ENCODE measurements around the gene STIMATE.
A peak's percentile ranks its signal among the peaks of the same experiment; 100 is the strongest.

Gene STIMATE

DNA sequence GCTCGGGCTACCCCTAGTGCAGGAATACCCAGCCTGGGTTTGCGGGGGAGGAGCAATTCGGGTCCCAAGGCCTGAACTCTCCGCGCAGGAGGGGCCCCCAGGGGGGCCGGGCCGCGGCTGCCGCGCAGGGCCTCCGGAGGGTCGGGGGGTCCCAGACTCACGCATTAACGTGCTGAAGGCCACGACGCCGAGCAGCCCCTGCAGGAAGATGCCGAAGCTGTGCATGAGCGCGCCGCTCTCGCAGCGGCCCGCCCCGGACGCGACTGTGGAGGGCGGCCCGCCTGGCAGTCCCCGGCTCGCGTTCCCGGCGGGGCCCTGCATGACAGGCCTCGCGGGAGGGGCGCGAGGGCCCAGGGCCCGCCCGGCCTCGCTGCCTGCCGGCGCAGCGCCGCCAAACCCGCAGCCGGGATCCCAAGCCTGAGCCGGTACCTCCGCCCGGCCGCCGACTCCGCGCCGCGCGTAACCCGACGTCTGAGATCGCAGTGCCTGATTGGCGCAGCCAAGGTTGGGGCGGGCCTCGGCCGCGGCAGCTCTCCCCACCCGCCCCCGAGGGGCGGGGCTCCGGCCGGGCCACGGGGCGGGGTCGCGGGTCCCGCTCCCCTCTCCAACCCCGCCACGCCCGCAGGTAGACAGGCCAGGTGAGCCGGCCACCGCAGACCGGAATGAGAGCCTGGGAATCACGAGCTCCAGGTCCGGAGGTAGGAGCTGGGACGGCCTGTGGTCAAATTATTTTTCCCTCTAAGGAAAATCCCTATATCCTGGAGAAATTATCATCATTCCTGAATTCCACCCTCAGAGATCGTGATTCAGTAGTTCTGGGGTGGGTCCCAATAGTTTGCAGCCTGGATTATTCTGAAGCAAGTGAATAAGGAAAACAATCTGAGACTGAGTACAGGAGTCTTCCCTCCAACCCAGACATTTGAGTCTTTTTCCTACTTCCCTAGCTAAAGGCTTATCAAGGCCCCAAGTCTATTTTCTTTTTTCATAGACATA, at the start of gene STIMATE:
STIMATE (minus strand) TSS at position 419 of the 993 bp plus-strand sequence; CDS start at position 321, 98 bp downstream.
- DNase-seq (ENCODE audit: low read depth, low spot score) = peak; percentile 37

DNA sequence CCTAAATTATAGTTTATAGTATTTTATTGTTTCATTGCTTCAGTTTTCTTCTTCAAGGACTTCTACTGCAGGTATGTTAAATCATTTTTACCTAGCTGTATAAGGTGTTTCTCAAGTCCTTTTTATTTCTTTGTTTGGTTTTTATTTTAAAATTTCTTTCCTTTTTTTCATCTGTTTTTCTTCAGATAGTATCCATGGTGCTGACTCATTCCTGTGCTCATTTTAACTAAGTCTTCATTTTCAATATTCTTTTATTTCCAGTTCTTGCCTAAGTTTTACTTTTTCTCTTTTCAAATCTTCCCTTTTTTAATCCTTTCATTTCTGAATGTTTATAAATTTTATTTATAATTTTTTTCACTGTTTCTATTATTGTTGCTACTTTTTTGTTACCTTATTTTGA, 42.3 kb upstream of the STIMATE start:
- no peak for DNase-seq (ENCODE audit: low read depth, low spot score)

DNA sequence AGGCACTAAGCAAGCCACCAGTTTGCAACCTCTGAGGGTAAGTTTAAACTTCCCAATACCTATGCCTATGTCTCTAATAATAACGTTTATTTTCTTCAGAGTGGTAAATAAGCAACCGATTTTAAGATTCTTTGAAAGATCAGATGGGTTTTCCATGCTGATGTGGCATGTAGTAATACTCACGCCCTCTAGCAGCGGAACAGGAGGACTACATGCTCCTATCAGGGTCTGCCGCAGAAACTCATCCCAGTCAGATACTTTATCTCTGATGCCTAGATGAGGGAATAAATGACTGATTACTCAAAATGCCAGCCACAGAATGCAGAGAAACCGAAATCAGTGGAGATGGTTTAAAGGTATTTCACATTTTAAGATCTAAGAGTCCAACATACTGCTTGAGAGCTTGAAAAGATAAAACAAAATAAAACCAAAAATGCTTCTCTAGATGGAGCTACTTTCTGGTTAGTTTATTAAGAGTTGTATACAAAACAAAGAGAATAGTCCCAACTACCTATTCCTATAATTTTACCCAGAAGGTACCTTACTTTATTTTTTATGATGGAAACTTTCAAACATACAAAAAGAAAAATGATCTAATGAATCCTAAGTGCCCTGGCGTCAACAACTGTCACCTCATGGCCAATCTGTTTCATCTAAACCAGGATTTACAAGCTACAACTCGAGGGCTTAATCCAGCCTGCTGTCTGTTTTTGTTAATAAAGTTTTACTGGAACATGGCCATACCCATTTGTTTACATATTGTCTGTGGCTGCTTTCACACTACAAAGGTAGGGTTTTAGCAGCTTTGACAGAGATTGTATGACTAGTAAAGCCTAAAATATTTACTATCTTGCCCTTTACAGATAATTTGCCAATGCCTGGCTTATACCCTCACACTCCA, 37.5 kb upstream of the STIMATE start:
- peak; percentile 35 for DNase-seq (ENCODE audit: low read depth, low spot score)

DNA sequence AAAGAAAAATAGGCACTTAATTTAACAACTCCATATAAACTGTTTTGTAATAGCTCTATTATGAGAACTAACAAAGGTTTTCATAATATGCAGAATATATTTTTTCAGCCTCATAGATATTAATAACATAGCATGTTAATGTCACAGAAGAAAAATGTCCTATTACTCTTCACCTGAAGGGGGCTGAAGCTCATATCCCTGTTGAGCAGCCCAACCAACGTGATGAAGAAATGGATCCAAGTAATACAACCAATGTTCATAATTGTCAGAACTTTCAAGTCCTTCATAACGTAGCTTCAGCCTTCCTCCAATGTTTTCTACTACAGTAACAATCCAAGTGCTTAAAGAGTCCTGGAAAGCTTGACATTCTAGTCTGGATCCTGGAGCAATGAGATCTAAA, 34.5 kb upstream of the STIMATE start:
- no peak for DNase-seq (ENCODE audit: low read depth, low spot score)

DNA sequence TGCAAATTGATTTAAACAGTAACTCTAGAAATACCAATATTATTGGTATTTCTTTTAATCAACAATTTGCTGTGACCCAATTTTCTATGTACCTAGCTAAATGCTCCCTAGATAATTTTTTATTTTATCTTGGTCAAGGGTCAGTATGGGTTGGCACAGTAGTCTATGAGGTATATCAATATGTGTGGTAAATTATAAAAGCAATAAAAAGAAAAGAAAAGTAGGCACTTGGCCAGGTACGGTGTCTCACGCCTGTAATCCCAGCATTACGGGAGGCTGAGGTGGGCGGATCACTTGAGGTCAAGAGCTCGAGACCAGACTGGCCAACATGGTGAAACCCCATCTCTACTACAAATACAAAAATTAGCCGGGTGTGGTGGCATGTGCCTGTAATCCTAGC, 34.0 kb upstream of the STIMATE start:
- no peak for DNase-seq (ENCODE audit: low read depth, low spot score)

DNA sequence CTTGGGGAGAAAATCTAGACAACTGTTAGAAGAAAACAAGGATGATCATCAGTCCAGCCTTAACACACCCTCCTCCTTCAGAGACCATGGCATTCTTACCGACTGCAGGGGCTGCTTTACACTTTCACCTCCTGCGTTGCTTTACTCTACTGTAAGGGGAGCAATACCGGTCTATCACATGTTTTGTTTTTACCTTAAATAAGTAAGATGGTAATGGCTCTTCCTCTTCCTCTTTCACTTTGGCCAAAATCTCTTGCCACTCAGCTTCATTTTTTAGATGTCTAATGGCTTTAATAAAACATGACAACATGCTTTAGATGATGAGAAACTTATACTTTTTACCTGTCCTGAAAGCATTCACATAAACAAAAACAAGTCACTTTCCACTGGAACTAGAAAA, 33.4 kb upstream of the STIMATE start:
- no peak for DNase-seq (ENCODE audit: low read depth, low spot score)

DNA sequence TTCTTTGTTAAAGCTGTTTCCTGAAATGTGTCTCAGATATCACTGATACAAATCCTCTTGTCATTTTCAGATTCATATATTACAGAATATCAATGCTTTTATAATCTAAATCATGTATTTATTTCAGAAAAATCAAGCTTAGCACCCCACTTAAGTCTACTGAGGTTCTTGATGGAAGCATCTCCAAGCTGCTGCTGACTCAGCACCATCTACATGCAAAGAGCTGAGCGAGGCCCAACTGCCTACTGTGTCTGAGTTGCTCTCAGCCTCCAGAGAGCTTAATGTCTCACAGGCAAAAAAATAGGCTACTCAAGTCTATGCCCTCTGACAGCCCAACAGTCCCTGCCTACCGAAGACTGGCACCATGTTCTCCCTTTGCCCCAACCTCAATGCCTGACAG, 29.2 kb upstream of the STIMATE start:
- no peak for DNase-seq (ENCODE audit: low read depth, low spot score)

DNA sequence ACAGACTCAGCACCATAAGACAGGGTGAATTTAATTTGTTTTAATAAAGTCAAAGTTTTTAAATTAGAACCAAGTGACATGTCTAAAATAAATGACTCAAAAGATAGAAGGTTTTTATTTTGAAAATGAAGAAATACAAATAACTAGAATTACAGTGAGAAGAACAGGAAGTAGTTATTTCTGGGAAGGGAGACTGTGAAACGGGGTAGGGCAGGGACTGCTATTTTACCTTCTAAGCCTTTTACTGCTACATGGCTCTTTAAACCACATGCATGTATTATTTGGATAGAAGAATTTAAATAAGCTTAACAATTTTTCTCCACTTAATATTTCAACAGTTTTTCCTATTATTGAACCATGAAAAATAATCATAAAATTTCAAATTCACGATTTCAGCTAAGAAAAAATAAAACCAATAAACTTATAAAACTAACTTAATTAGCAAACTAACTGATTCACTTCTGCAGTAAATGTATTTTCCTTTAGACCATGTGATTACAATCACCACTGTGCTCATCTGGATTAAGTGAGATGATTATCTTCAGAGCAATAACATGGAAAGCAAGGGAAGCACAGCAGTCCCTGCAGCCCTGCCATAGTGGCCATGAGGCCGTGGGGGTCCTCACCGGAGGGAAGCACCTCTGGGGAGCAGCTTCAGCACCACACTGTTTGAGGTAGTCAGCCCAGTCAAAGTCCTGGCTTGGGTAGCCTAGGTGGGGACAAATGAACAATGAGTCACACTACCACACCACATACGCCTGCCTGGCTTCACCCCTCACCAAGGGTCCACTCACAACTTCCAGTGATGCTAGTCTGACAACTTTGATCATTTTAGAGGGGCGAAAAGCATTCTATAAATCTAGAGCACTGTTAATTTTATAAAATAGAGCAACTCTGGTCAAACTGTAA, 28.3 kb upstream of the STIMATE start:
- DNase-seq (ENCODE audit: low read depth, low spot score) = no peak

DNA sequence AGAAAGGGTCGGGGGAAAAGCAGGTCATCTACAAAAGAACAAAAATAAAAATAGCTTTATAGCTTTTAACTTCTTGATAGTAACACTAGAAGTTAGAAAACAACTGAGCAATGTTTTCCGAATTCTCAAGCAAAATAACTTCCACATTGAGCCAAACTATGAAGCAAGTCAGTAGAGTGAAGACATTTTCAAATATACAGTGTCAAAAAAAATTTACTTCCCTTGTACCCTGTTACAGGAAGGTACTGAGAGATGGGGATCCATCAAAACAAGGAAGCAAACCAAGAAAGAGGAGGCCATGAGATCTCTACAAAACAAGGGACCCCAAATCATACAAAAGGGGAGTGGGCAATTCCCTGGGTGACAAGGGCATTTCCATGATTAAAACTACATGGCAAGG, 26.6 kb upstream of the STIMATE start:
- DNase-seq (ENCODE audit: low read depth, low spot score) = no peak

DNA sequence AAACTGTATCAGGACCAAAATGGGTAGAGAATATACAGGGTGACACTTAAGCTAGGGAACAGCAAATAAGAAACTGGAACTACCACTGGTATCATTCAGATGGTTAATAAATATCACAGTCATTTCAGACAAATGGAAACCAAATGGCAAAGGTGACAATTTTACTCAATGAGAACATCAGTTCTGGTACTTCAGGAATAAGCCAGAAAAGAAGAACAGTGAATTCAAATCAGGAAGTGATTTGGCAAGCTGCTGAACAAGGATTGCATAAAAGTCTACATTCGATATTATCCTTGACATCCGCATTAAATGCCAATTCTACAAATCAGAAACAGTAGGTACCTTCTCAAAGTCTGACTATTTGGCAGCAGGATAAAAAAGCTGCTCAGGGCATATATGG, 23.5 kb upstream of the STIMATE start:
- DNase-seq (ENCODE audit: low read depth, low spot score) = no peak

DNA sequence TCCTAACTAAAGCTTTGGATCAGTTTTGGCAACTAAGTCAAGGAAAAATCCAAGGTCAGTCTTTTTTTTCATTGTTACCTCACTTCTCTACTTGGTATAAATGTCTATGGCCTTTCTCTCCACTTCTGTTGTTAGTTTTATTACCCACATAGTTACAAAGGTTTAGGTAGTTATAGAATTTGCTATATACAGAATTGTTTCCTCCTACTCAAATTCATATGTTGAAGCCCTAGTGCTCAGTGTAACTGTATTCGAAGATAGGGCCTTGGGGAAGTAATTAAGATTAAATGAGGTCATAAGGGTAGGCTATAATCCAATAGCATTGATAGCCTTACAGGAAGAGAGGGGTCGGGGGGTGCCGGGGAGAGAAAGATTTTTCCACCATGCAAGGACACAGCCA, 19.7 kb upstream of the STIMATE start:
- no peak for DNase-seq (ENCODE audit: low read depth, low spot score)

DNA sequence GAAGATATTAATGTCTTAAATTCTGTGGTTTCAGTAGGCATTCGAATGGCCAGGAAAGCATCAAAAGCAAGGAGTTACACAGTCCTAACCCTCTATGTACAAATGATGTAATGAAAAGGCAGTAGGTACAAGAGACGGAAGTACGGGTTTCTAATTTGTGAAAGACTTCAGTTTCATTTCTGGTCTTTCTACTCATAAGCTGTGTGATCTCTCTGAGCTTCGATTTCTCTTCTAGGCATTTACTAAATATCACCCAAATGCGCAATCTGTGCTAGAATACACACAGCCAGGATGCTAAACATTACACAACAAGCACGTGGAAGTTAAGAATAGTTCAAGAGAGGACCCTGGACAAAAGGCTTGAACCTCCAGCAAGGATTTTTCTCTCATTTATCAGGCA, 17.9 kb upstream of the STIMATE start:
- no peak for DNase-seq (ENCODE audit: low read depth, low spot score)

DNA sequence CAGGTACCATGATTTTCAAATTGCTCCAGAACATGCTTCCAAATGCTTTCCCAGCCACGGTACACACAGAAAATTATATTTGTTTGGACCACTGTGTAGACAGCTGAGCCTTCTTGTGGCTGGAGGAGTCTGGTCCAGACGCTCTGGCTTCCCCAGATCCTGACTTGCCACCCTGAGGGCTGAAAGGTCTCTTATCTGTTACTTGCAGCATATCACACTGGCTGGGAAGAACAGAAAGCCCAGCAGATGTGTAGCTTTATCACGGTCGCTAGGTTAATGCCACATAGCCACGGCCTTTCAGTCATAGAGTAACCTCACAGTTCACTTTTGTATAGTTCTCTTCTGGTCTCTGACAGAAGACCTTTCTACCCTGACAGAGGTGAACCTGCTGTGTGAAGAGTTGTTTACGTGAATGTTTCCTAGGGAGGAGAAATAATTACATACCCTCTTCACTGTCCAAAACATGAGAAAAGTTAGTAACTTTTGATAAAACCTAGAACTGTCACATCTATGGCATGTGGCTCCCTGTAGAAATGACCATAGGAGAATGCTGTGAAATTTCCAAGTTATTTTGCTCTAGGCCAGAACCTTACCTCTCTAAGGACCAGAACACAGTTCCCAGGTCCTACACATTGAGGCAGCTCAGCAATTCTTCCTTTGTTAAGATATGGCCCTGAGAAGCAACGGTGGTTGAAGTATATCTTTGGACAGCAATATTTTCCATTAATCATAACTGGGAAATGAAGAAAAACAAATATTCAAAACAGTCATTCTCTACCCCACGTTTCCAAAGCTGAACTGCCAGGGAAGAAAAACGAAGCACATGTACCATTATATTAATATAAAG, 15.8 kb upstream of the STIMATE start:
- DNase-seq (ENCODE audit: low read depth, low spot score) = no peak

DNA sequence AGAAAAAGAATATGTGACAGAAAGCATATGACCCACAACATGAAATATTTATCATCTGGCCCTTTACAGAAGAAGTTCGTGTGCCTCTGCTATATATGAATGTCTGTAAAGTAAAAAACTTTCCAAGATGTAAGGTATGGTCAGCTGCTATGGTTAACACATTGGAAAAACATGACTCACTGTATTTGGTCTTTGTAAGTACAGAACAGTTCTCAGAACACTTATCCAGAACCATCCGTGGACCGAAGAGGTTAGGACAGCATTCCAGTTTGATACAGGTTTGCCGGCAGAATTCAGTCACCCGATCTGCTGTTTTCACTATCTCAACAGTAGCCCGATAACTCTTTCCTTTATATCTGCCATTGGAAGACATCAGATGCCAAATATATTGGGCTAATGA, 13.5 kb upstream of the STIMATE start:
- no peak for DNase-seq (ENCODE audit: low read depth, low spot score)

DNA sequence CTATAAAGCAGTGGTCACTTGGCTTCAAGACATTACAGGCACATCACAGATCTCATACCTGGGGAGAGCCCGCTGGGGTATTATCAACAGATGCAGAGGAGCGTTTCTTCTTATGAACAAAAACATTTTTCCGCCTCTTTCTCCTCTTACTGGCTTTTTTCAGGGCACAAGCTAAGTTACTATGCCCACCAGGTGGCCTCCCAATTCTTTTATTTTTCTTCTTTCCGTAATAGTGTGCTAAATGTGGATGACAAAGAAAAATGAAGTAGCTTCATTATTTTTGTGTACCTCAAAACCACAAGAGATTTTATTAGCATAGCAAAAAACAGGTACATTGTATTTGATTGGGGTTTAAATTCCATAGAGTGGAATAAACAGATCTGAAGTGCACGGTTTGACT, 10.1 kb upstream of the STIMATE start:
- no peak for DNase-seq (ENCODE audit: low read depth, low spot score)

DNA sequence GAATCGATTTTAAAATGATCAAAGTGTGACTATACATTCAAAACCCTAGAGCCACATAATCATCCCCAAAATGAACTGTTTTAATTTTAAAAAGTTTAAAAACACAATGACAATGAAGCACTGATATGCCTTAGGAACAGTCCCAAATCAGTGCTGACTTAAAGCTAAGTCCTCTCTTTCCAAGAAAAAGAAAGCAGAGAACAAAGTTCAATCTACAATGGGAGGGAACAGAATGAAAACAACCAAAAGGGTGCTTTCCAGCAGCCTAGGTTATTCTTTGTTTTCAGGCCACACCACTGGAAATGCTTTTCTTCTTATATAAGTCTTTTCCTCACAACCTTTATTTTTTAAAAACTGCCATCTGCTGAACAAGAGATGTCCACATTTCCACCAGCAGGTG, 7.2 kb upstream of the STIMATE start:
- DNase-seq (ENCODE audit: low read depth, low spot score) = no peak

DNA sequence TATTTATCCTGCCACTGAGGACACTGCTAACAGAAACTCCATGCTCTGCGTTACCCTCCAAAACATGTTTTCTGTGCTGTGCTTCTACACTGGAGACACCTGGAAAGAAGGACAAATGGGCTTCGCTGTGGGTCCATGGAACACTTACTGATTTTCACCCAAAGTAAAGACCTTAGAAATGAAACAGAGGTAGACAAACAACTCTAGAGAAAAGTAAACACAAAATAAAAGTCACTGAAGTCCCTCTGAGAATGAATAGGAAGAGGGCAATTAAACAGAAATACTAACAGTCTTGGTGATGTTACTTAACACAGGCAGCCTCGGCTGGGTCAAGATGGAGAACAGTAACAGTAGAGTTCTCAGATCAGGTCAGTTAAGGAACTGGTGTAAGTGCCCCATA, 6.7 kb upstream of the STIMATE start:
- no peak for DNase-seq (ENCODE audit: low read depth, low spot score)

DNA sequence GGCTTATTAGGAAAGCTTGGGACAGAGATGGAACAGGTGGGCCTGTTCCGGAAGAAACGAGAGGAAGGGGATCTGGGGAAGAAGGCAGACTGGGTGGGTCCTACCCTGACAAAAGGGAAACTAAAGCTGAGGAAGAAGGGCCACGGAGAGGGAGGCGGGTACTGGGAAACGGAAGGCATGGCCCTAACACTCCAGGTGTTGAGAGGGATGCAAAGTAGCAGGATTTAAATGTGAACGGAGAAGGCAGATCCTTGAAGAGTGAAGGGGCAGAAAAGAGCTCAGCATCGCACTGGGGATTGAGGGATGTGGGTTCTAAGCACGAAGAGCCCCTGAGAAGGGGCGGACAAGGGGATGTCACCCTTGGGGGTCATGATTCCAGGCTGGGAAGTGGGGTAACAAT, 735 bp downstream of the STIMATE start:
- no peak for DNase-seq (ENCODE audit: low read depth, low spot score)

DNA sequence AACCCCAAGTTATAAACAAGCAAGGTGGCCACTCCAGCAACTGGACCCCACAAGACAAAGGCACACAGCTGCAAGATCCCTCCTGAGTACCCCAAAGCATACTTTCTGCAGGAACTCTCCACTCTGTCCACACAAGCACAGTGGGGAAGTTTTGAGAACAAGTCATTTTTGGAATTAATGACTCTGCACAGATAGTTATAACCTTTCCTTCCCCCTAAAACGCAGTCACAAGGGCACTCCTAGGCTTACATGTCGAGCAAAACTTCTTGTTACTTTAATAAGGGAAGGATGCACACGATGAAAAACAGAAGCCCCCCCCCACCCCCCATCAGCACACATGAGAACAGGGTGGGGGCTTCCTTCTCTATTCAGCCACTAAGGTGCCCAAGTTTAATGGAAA, 1.2 kb downstream of the STIMATE start:
- DNase-seq (ENCODE audit: low read depth, low spot score) = no peak

DNA sequence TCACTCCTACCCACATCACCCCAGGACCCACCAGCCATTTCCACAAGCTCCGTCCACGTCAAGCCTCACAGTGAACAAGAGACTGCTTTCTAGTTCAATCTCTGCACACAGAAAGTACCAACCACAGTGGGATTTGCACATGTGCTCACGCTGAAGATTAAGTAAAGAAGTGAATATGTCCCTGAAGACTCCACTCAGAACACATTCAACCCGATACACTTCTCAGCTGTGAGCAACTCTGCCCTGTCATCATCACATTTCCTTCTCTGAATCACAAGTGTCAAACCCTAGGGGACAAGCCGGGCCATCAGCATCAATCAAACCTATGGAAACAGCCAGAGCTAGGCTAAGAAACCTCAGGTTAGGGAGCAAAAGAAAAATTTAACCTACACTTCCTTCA, 1.9 kb downstream of the STIMATE start:
- DNase-seq (ENCODE audit: low read depth, low spot score) = no peak

DNA sequence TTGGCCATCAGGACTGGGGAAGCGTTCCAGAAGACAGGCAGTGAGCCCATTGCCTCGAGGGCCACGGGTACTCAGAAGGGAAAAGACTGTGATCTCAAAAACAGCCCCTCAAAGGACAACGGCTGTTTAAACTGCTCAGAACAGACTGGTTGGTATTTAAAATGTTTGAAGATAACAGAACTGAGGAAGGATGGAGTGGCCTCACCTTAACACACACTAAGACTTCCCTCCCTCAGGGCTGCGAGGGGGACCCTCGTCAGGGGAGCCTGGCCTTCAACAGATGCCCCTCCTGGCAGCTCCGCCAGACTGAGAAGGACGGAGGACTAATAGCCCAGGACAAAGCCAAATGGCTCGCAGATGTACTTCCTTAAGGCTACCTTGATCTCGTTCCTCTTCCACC, 2.6 kb downstream of the STIMATE start:
- no peak for DNase-seq (ENCODE audit: low read depth, low spot score)

Data from smooth muscle cell of the brain vasculature (primary cell).